Fibroblast of skin of abdomen (primary cell): Measurements from ENCODE around the gene ETFBKMT.
"Not testable (repeated sequence)": the region's sequence is repeated elsewhere in the genome, so short reads cannot be mapped to it uniquely, and the experiment has no call there.

ENCODE experiments used
- DNase-seq: peaks from one replicate; pipeline ENCODE4 v3.0.0-alpha.2; 2013

The ETFBKMT gene

DNA sequence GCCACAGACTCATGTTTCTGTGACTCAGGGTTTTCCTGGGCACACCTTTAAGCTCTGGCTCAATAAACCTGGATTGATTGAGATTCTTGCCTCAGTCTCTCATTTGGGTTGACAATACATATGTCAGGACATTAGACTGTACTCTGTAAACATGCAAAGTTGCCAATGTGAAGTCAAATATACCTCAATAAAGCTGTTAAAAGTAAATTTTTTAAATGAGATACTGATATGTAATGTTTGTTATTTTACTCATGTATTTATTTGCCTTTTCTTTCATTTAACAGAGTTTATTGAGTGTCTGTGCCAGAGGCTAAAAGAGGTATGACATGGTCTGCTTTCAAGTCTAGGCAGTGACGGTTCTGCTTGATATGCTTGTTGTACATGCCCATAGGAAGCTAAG, 3.7 kb upstream of the ETFBKMT start:
- DNase-seq, result no peak

DNA sequence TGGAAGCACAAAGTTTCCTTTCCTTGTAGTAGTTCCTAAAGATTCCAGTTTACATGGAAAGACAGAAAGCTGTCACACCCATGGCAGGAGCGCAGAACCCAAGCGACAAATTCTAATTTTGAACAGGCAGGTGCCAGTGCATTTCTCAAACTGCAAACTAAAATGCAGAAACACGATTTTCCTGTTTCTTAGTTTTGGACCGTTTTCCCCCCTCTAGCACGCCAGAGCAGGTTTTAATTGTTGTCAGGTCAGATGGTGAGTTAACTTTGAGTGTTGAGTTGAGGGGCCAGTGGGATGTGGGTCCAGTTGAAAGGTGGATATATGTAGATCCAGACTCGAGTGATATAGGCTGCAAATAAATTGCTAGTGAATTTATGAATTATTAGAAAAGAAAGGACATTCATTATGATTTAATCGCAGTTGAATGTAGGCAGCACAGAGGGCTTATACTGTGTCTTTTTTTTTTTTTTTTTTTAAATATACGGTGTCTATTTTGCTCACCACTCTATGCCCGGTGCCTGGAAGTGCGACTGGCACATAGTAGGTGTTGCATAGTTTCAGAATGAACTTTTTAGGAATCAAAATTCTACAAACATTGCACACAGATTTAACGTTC, 909 bp upstream of the ETFBKMT start:
- no peak for DNase-seq

DNA sequence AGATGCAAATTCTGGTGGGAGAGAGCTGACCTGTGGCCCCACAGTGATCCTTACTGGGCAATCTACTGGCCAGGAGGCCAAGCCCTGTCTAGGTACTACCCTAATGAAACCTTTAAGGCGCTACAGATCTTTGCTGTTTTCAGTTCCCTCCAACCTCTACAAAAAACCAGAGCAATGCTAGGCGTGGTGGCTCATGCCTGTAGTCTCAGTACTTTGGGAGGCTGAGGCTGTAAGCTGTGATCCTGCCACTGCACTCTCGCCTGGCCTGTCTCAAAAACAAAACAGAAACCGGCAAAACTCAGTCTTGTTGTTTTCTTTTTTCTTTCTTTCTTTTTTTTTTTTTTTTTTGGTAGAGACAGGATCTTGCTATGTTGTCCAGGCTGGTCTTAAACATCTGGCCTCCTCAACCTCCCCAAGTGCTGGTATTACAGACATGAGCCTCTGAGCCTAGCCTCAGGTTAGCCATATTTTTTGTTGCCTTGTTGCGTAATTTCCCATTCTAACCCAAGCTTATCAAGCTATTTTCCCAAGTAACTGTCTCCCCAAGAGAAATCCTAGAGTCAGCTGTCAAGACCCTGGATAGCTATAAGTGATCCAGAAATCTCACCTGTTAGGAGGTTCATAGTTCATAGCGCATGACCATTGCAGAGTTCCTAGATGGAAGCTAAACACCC, 2.8 kb downstream of the ETFBKMT start:
- DNase-seq, result no peak

DNA sequence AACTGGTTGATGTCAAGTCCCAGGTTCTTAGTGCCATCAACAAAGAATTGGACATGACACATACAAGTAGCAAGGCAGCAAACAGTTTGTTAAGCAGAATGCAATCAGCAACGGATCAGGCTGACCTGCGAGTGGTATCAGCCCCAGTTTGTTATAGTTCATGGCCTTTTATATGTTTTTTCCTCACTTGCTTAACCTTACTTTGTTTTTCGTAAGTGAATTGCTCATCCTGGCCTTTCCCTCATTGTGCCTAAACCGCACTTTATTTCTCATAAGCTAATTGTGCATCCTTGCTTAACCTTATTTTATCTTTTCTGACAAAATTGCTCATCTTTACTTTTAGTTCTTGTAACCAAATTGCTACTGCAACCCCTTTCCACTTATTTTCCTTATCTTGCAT, 4.1 kb downstream of the ETFBKMT start:
- no peak for DNase-seq

DNA sequence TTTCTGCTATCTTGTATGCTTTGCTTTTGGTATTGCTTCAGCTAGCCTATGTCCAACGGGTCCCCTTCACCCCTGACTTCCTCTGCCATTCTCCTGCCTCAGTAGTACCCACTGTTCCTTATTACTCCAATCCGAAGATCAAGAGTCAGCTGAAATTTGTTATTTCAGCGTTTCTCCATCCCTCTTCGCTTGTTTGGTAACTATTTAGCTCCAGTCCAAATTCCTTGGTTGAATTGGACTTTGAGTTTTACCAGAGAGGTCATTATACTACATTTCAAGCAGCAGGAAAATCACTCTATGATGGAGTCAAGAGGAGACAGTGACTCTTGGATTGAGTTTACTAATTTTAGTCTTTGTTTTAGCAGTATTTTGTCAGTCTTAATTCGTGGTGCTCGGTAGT, 4.5 kb downstream of the ETFBKMT start:
- DNase-seq, result no peak

DNA sequence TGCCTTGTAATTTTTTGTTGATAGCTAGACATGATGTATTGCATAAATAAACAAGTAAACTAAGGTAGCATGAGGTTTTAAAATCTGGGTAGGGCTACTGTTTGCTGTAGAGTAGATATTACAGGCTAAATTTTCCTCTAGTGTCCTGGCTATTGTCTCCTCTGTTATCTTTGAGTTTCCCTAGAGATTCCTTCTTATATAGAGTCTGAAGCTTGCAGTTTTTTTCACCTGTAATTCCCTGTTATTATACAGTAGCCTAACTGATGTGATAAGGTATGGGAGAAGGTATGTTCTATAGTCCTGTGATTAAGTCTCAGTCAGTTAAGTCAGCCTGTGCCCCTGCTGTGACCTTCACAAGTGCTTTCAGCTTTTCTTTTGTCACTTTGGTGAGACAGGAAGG, 9.5 kb downstream of the ETFBKMT start:
- DNase-seq, result no peak

DNA sequence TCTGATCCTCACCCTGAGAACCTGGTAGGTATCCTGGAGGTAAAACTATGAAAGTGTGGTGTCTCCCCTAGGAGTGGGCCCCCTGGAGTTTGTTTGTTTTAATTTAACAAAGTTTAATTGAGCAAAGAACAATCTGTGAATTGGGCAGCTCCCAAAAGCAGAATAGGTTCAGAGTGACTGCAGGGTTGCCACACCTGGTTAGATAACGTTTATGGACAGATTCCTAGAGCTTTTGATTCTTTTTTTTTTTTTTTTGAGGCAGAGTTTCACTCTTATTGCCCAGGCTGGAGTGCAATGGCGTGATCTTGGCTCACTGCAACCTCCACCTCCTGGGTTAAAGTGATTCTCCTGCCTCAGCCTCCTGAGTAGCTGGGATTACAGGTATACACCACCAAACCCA, 10.1 kb downstream of the ETFBKMT start:
- DNase-seq, result not testable (repeated sequence)

DNA sequence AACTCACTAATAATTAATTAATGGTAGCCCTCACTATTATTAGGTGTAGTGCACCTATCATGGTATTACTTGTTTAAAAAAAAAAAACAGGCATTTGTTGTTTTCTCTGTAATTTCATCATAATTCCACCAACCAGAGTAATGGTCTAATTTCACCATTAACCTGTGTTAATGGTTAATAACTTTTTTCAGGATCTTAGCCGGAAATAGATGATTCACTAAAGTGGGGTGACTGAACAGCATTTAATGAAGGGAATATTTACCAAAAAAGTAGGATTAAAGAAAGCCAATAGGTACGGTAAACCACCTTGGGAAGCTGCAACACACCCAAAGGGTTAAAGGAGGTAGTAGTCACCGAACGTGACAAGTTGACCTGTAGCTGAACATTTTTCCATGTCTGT, 13.0 kb downstream of the ETFBKMT start:
- no peak for DNase-seq

DNA sequence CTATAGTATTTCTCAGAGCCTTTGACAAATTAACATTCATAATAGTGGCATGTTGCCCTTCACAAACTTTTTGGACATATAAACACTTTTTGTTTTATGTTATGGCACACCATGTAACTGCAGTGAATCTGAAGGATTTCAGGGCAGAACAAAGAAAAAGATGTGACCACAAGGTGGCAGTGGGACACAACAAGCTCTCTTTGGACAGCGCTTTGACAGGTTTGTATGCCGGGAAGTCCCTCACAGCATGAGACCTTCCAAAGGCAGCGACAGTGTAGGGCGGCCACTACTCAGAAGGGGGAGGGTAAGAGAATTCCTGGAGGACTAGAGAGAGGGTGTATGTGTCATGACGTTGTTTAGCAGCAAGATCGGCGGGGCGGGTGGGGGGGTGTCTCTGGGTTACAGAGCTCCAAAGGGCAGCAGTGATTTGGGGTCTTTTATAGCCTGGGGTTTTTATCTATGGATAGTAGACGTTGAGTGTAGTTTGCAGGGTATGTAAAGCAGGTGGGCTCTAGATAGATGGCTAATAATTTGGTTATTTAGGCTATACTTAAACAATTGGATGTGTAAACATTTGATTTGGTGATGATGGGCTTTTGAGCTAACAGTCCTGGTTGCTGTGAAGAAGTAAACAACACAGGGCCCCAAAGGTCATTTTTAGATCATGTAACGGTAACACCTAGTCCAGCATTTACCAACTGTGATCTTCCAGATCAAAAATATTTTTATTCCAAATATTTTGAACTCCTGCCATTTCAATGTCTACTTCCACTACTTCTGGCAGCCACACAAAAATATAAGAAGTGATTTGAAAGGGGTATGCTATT, 22.9 kb downstream of the ETFBKMT start:
- DNase-seq, result peak; percentile 67

DNA sequence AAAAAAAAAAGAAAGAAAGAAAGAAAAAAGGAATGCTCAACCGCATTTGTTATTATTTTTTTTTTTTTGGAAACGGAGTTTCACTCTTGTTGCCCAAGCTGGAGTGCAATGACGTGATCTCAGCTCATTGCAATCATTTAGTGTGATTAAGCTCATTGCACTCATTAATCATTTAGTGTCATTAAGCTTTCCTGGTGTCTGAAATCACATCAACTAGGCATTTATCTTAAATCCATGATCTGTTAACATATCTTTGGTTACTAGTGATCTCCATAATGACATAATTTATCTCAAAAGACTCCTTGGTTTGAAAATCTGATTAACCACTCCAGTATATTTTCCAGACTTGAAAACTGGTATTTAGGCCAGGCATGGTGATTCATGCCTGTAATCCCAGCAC, 26.3 kb downstream of the ETFBKMT start:
- no peak for DNase-seq

DNA sequence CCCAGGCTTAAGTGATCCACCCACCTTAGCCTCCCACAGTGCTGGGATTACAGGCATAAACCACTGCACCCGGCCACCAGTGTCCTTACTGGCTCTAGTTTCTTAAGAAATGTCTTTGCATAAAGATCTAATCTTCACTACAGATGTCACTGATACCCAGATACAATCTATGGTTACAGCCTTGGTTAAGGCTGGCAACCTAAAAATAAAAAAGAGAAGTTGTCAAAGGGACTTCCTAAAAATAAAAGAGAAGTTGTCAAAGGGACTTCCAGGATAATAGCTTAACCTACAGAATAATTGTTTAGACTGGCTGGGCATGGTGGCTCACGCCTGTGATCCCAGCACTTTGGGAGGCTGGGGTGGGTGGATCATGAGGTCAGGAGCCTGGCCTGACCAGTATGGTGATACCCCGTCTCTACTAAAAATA, 27.6 kb downstream of the ETFBKMT start:
- no peak for DNase-seq

DNA sequence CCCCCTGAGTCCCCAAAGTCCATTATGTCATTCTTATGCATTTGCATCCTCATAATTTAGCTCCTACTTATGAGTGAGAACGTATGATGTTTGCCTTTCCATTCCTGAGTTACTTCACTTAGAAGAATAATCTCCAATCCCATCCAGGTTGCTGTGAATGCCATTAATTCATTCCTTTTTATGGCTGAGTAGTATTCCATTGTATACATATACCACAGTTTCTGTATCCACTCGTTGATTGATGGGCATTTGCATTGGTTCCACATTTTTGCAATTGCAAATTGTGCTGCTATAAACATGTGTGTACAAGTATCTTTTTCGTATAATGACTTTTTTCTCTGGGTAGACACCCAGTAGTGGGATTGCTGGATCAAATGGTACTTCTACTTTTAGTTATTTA, 30.4 kb downstream of the ETFBKMT start:
- DNase-seq, result not testable (repeated sequence)

DNA sequence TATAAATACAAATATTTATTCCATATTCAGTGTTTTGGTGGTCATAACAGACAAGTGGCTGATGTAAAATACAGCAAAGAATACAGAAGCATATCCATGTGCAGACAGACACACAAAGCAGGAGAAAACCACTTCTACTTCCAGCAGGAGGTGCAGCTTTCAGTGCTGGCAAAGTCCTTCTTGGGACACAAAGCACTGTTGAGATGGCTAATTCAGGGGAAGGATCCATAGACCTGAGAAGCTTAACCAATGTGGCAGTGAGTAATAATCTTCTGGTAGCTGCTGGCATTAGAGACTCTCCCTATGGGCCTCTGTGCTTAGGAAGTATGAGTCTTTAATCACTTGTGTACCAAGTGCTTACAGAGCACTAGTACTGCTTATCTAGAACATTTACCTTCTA, 42.6 kb downstream of the ETFBKMT start:
- DNase-seq, result peak; percentile 3

DNA sequence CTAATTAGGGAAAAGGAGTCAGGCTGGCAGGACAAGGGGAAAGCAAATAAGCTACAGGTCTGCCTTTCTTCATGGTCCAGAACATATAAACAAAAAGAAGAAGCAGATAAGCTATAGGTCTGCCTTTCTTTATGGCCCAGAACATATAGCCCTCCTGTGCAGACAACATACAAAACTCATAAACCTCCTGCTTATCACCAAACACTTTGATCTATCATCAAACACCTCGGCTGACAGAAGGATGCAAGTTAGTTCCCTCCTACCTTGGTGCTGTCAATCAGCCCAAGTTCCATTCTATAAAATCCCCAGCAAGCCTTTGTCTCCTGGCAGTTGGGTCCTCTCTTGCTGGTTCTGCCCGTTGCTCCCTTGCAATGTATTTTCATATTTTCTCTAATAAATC, 46.1 kb downstream of the ETFBKMT start:
- no peak for DNase-seq

DNA sequence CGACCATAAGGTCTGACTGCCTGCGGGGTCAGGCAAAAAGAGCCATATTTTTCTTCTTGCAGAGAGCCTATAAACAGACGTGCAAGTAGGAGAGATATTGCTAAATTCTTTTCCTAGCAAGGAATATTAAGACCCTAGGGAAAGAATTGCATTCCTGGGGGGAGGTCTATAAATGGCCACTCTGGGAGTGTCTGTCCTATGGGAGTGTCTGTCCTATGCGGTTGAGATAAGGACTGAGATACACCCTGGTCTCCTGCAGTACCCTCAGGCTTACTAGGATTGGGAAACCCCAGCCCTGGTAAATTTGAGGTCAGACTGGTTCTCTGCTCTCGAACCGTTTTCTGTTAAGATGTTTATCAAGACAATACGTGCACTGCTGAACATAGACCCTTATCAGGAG, 48.6 kb downstream of the ETFBKMT start:
- not testable (repeated sequence) for DNase-seq

DNA sequence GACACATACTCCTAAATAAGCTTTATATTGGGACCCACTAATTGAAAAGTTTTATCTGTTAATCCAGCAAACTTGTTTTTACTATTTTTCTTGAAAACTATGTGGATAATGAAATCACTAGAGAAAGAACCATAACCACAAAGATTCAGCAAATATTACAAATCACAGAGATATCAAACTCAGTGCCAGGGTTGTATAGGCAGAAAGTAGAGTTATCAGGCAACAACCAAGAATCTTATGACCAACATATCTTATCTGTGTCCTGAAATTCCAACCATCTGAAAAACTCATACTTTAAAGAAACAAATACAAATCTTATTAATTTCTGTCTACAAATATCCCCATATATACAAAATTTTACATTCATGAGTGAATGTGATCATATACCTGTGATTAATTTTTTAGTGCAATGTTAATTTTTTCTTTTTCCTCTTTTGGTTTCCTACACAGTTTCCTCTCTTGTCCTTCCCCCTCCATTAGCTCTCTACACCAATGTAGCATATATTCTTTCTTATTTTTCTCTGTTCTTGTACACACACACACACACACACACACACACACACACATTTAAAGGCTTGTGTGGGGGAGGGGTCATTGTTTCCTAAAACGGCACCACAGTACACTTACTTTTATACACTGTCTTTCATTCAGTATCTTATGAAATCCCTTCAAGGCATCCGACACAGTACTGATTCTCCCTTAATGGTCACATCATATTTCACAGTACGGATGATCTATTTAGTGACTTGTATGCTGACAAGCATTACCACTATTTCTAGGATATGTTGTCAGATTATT, 50.7 kb downstream of the ETFBKMT start:
- no peak for DNase-seq

DNA sequence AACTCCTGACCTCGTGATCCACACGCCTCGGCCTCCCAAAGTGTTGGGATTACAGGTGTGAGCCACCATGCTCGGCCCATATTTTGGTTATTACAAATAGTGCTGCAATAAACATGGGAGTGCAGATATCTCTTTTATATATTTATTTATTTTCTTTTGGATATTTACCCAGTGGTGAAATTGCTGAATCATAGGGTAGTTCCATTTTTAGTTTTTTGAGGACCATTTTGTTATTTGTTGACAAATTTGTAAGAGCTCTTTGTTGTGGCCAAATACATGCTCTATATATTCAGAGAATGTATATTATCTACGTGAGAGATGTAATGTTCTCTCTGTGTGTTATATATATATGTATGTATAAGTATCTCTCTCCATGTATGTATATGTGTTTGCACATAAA, 53.4 kb downstream of the ETFBKMT start:
- DNase-seq, result no peak

DNA sequence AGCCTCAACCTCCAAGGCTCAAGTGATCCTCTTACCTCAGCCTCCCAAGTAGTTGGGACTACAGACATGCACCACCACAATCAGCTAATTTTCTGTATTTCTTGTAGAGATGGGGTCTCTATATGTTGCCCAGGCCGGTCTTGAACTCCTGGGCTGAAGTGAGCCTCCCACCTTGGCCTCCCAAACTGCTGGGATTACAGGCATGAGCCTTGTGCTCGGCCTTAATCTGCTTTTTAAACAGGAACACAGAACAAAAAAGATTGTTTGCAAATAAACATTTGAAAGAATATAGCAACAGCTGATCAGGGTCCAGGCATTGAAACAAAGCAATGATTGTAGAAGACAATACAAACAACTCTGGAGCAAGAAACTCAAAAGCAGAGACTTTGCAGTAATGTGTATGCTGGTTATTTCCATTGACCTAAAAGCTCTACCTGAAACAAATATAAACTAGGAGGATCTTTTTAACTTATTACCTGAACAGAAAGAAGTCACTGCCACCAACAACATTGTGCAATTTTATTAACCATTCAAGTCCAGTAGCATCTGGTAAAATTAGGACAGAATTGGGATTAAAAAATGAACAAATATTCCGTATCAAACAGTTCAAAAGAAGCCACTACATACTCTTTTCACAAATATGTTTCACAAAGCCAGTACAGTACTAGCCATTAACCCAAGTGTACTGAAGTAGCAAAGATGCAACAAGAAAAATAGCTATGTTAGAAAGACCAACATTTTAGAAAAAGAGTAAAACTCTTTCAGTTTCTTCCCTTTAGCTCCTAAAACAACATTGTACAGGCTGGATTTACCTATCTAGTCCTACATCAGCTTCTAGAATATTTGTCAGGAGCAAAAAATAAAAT, 55.2 kb downstream of the ETFBKMT start:
- DNase-seq, result no peak

DNA sequence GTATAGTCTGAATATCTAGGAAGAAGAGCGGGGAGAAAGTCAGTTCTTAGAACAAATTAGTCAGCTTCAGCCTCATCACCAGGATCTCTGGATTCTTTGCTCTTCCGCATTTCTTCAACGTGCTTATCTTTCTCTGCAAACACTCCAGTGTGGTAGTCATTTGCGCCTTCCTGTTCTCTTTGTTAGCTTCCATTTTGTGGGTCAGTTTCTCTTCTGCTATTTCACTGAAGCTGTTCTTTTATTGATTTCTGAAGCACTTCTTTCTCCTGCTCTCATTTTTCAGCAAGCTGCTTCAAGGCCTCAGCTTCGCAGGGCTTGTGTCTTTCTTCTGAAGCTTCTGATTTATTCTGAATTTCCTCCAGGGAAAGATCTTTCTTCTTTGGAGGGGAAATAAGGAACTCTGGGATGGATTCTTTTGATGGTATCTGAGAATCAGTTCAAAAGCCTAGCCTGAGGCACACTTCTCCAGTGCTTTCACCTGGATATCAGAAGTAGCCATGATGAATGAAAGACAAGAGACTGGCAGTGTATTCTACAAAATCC, 55.9 kb downstream of the ETFBKMT start:
- peak; percentile 5 for DNase-seq

DNA sequence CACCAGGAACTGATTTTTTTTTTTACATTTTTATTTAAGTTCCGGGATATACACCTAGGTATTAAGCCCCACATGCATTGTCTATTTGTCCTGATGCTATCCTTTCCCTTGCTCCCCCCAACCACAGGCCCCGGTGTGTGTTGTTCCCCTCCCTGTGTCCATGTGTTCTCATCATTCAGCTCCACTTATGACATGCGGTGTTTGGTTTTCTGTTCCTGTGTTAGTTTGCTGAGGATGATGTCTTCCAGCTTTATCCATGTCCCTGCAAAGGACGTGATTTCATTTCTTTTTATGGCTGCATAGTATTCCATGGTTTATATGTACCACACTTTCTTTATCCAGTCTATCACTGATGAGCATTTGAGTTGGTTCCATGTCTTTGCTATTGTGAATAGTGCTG, 57.5 kb downstream of the ETFBKMT start:
- DNase-seq, result not testable (repeated sequence)

DNA sequence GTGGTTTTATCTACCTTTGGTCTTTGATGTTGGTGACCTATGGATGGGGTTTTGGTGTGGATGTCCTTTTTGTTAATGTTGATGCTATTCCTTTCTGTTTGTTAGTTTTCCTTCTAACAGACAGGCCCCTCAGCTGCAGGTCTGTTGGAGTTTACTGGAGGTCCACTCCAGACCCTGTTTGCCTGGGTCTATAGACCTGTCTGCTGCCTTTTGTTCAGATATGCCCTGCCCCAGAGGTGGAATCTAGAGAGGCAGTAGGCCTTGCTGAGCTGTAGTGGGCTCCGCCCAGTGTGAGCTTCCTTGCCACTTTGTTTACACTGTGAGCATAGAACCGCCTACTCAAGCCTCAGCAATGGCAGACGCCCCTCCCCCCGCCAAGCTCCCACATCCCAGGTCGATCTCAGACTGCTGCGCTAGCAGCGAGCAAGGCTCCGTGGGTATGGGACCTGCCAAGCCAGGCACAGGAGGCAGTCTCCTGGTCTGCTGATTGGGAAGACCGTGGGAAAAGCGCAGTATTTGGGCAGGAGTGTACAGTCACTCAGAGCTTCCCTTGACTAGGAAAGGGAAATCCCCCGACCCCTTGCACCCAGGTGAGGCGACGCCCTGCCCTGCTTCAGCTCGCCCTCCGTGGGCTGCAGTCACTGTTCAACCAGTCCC, 59.2 kb downstream of the ETFBKMT start:
- not testable (repeated sequence) for DNase-seq
